Measurements from ENCODE around the gene RFC5. TPM values are rescaled to one million over a fixed set of nuclear protein-coding genes. Genes with fewer than 3 reads are reported as not detected.
A peak's percentile ranks its signal among the peaks of the same experiment; 100 is the strongest.

Gene RFC5
- total RNA-seq, 4 donors from 2014 or later: 7.3 to 13.5 (median 9.0) TPM

GRCh38 chr12:118058227-118058626 lies 41.7 kb downstream of the RFC5 start:
- no peaks in the 10 kb centered on the region for H3K27me3 ChIP-seq
- H3K4me1 ChIP-seq: peaks cover 2 to 73% (median 9%) of the 10 kb centered on the region in 3 donors
- TF ChIP-seq POLR2AphosphoS5 (IDR thresholded peaks at IDR 0.05): no peak
- no peak for TF ChIP-seq POLR2A (IDR thresholded peaks at IDR 0.05)
- TF ChIP-seq EP300 (IDR thresholded peaks at IDR 0.05): no peak
- TF ChIP-seq, protein P1, sequence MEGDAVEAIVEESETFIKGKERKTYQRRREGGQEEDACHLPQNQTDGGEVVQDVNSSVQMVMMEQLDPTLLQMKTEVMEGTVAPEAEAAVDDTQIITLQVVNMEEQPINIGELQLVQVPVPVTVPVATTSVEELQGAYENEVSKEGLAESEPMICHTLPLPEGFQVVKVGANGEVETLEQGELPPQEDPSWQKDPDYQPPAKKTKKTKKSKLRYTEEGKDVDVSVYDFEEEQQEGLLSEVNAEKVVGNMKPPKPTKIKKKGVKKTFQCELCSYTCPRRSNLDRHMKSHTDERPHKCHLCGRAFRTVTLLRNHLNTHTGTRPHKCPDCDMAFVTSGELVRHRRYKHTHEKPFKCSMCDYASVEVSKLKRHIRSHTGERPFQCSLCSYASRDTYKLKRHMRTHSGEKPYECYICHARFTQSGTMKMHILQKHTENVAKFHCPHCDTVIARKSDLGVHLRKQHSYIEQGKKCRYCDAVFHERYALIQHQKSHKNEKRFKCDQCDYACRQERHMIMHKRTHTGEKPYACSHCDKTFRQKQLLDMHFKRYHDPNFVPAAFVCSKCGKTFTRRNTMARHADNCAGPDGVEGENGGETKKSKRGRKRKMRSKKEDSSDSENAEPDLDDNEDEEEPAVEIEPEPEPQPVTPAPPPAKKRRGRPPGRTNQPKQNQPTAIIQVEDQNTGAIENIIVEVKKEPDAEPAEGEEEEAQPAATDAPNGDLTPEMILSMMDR (IDR thresholded peaks at IDR 0.05): no peak
- peak overlapping the region in 1 of 4 donors; percentile 96 for H3K27ac ChIP-seq
- H3K4me3 ChIP-seq: no peak overlapping the region
- H3K36me3 ChIP-seq: peaks cover 0 to 3% of the 10 kb centered on the region in 2 donors
- H3K9me3 ChIP-seq: no peaks in the 10 kb centered on the region
- WGBS, 2 donors (ENCODE audit: low coverage in 1 of 2): 94% methylated on average over 7 of the region's 7 CpGs
- no peak for ATAC-seq

DNA sequence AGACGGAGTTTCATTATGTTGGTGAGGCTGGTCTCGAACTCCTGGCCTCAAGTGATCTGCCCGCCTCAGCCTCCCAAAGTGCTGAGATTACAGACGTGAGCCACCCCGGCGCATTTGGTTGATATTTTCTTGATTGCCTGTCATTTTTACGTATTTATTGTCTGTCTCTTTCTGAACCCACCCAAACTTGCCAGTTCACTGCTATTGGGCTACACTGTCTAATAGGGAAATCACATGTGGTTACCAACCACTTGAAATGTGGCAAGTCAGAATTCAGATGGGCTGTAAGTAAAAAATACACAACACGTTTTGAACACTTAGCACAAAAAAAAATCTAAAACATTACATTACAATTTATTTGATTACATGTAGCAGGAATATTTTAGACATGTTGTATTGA lies 42.4 kb downstream of the RFC5 start:
- H3K36me3 ChIP-seq: peaks cover 0 to 3% of the 10 kb centered on the region in 2 donors
- H3K27ac ChIP-seq: peak overlapping the region in 2 of 4 donors; percentile 96 to 99
- no peaks in the 10 kb centered on the region for H3K9me3 ChIP-seq
- peaks cover 0 to 73% (median 4%) of the 10 kb centered on the region in 3 donors for H3K4me1 ChIP-seq
- no peak for ATAC-seq
- H3K4me3 ChIP-seq: no peak overlapping the region
- H3K27me3 ChIP-seq: no peaks in the 10 kb centered on the region
- TF ChIP-seq EP300 (IDR thresholded peaks at IDR 0.05): no peak
- TF ChIP-seq POLR2AphosphoS5 (IDR thresholded peaks at IDR 0.05): no peak
- TF ChIP-seq, protein P1 (IDR thresholded peaks at IDR 0.05): no peak
- no peak for TF ChIP-seq POLR2A (IDR thresholded peaks at IDR 0.05)
- WGBS, 2 donors (ENCODE audit: low coverage in 1 of 2): 67 to 83% methylated on average over 1 to 7 of the region's 8 CpGs

GRCh38 chr12:118059341-118060191 lies 43.1 kb downstream of the RFC5 start:
- Histone ChIP-seq H3K4me3 (peak overlapping the region; percentile 85 to 95), H3K4me1 (peaks cover 0 to 73% (median 4%) of the 10 kb centered on the region in 3 donors), H3K27me3 (no peaks in the 10 kb centered on the region), H3K36me3 (no peaks in the 10 kb centered on the region), H3K27ac (peak overlapping the region; percentile 94 to 99 (median 97)), H3K9me3 (no peaks in the 10 kb centered on the region)
- TF ChIP-seq POLR2AphosphoS5 (IDR thresholded peaks at IDR 0.05) (no peak), EP300 (IDR thresholded peaks at IDR 0.05) (no peak), POLR2A (IDR thresholded peaks at IDR 0.05) (no peak)
- TF ChIP-seq, protein P1 (IDR thresholded peaks at IDR 0.05): no peak
- no peak for ATAC-seq
- 7% methylated on average over 10 to 11 of the region's 11 CpGs for WGBS, 2 donors (ENCODE audit: low coverage in 1 of 2)

DNA sequence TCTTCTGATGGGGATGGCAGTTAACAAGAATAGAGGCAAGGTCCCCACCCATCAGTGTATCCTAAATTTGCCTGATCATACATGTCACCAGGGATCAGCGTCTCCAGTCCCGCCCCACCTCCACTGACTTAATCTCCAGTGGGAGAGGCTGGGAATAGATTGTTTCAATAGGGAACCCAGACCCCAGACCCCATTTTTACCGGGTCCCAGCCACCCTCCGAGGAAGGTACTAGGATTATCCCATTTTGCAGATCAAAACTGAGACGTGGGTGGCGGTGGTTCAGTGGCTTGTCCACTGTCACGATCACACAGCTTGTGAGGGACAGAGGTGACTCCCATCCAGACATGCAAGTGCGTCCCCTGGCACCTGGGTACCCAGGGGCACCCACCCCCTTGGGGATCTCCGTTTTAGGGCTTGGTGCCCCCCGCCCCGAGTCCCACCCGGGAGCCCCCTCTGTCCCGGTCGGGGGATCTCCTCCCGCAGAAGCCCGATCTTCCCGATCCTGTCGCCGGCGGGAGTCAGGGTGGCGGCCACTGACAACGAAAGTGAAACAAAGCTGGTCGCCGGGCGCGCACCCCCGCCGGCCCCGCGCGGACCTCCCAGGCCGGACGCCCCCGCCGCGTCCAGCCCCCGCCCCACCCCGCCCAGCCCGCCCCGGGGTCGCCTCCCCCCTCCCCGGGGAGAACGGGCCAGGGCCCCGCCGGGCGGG lies 44.0 kb downstream of the RFC5 start:
- peak; percentile 66 for ATAC-seq

More for the DNA sequence above, 44.0 kb downstream of the RFC5 start:
- no peaks in the 10 kb centered on the region for H3K36me3 ChIP-seq
- peaks cover 0 to 68% (median 4%) of the 10 kb centered on the region in 3 donors for H3K4me1 ChIP-seq
- peak overlapping the region; percentile 85 to 95 for H3K4me3 ChIP-seq
- TF ChIP-seq POLR2AphosphoS5 (IDR thresholded peaks at IDR 0.05) (no peak), EP300 (IDR thresholded peaks at IDR 0.05) (no peak), POLR2A (IDR thresholded peaks at IDR 0.05) (no peak)
- TF ChIP-seq, protein P1 (IDR thresholded peaks at IDR 0.05): no peak
- H3K27me3 ChIP-seq: no peaks in the 10 kb centered on the region
- H3K9me3 ChIP-seq: no peaks in the 10 kb centered on the region
- peak overlapping the region; percentile 94 to 99 (median 97) for H3K27ac ChIP-seq
- 0 to 4% methylated on average over 2 to 4 of the region's 46 CpGs for WGBS, 2 donors (ENCODE audit: low coverage in 1 of 2)

All from gastroesophageal sphincter (tissue), 4 donors.